Measurements from ENCODE around the gene TOLLIP.

TOLLIP gene

GRCh38 chr11:1232021-1232882 lies 77.2 kb downstream of the TOLLIP start:
- no peak for DNase-seq (ENCODE audit: low read depth)

GRCh38 chr11:1231396-1232020 lies 77.9 kb downstream of the TOLLIP start:
- DNase-seq (ENCODE audit: low read depth), result no peak

- no peak for DNase-seq (ENCODE audit: low read depth)
Observed at GRCh38 chr11:1230456-1231395, 78.7 kb downstream of the TOLLIP start.

- DNase-seq (ENCODE audit: low read depth), result no peak
Observed at GRCh38 chr11:1230121-1230455, 79.3 kb downstream of the TOLLIP start.

GRCh38 chr11:1229471-1230120 lies 79.8 kb downstream of the TOLLIP start:
- DNase-seq (ENCODE audit: low read depth), result no peak

- DNase-seq (ENCODE audit: low read depth), result no peak
Observed at GRCh38 chr11:1228921-1229451, 80.4 kb downstream of the TOLLIP start.

- DNase-seq (ENCODE audit: low read depth), result no peak
Observed at GRCh38 chr11:1228101-1228821, 81.2 kb downstream of the TOLLIP start.

- DNase-seq (ENCODE audit: low read depth), result no peak
Observed at GRCh38 chr11:1227551-1228100, 81.8 kb downstream of the TOLLIP start.

GRCh38 chr11:1226986-1227550 lies 82.4 kb downstream of the TOLLIP start:
- no peak for DNase-seq (ENCODE audit: low read depth)

GRCh38 chr11:1226226-1226985 lies 83.0 kb downstream of the TOLLIP start:
- no peak for DNase-seq (ENCODE audit: low read depth)

- DNase-seq (ENCODE audit: low read depth), result no peak
Observed at GRCh38 chr11:1225386-1226225, 83.8 kb downstream of the TOLLIP start.

- DNase-seq (ENCODE audit: low read depth), result no peak
Observed at GRCh38 chr11:1224491-1225385, 84.7 kb downstream of the TOLLIP start.
